SK-MEL-5 (cell line): ENCODE results near the gene SLC10A7. TPM values are rescaled to one million over a fixed set of nuclear protein-coding genes. Genes with fewer than 3 reads are reported as not detected.
A peak's percentile ranks its signal among the peaks of the same experiment; 100 is the strongest.

Experiments
- DNase-seq: peaks from one replicate; pipeline ENCODE4 v3.0.0-alpha.2; 2016; ENCODE audit warnings: low read depth, low spot score
- in situ Hi-C: cut with HindIII; loops from 2 replicates; pipeline ENCODE4 v1.10.0; 2016; ENCODE audit warnings: low sequenced_read_pairs, high pct_unique_total_duplicates, low pct_unique_long_range_greater_than_20kb
- small RNA-seq, 2 experiments: library from RNA; depleted of rRNA; stranded (forward); fragments of <200 nt; gene quantifications; one replicate each; pipeline ENCODE3, GENCODE V24; 2014
- total RNA-seq: library from RNA; depleted of rRNA; stranded (reverse); fragments of >200 nt; shearing (Covaris generic); gene quantifications from 2 replicates; pipeline ENCODE4 v1.2.3, GENCODE V29; 2014; rRNA removed

The SLC10A7 gene
- total RNA-seq, 1 experiment from 2014 or later = 5.4 TPM

- DNase-seq = no peak
- in situ Hi-C loops = no loop called here
These were observed 297.3 kb downstream of the SLC10A7 start for GRCh38 chr4:146224326-146224966.

GRCh38 chr4:146222313-146222712, 299.4 kb downstream of the SLC10A7 start:
- peak; percentile 5 for DNase-seq
- in situ Hi-C loops = no loop called here

- in situ Hi-C loops = no loop called here
- no peak for DNase-seq
These were observed 307.5 kb downstream of the SLC10A7 start, which contains the start of gene REELD1 for GRCh38 chr4:146214238-146214637. REELD1 (plus strand) TSS chr4:146214538; CDS start chr4:146216953, 2,415 bp downstream.

- in situ Hi-C loops = no loop called here
- DNase-seq = no peak
These were observed 309.0 kb downstream of the SLC10A7 start for GRCh38 chr4:146212781-146213180.

- in situ Hi-C loops = no loop called here
- no peak for DNase-seq
These were observed 310.3 kb downstream of the SLC10A7 start for GRCh38 chr4:146211440-146211839.

GRCh38 chr4:146210890-146211289, 310.9 kb downstream of the SLC10A7 start:
- no peak for DNase-seq
- in situ Hi-C loops = no loop called here

GRCh38 chr4:146207410-146207809, 314.3 kb downstream of the SLC10A7 start:
- no peak for DNase-seq
- in situ Hi-C loops = no loop called here

Small RNA genes lying within 50 kb of the gene (small RNA-seq; reads per million reads assigned to genes)
- 0 reads per million in 2 experiments for gene MIR7849

Other genes with a start within 250 kb of the SLC10A7 start
- not detected in 2 replicates for gene POU4F2, start 117.0 kb upstream of the SLC10A7 start, total RNA-seq